HepG2 (cell line): ENCODE results near the gene FOXA1. TPM values are rescaled to one million over a fixed set of nuclear protein-coding genes. Genes with fewer than 3 reads are reported as not detected.

Experiments used
- FIP1L1 ChIP-seq: fragments of 200-400 bp; formaldehyde crosslinking; IDR thresholded peaks from 2 replicates; pipeline ENCODE4 v1.6.1; 2018; ENCODE audit warnings: low read depth, mild to moderate bottlenecking, low read length, moderate library complexity, borderline replicate concordance; ENCODE audit not compliant: insufficient read depth
- NCOR1 ChIP-seq: fragments of 200-600 bp; sonication (generic); IDR thresholded peaks from 2 replicates; pipeline ENCODE4 v1.7.0; 2017; ENCODE audit warnings: antibody characterized with exemption, low read length, borderline replicate concordance
- NR1H2 ChIP-seq: sonication (generic); formaldehyde crosslinking; IDR thresholded peaks from 2 replicates; pipeline ENCODE4 v1.8.1; 2022; ENCODE audit warnings: low read depth, missing genetic modification reagents, borderline replicate concordance
- TBL1XR1 ChIP-seq: fragments of 150-350 bp; IDR thresholded peaks from 2 replicates; pipeline ENCODE4 v1.6.1; 2014; ENCODE audit warnings: borderline replicate concordance, low read length; ENCODE audit not compliant: partially characterized antibody
- TBP ChIP-seq: sonication (generic); formaldehyde crosslinking; IDR thresholded peaks from 2 replicates; pipeline ENCODE4 v1.5.0; 2020; ENCODE audit warnings: missing genetic modification reagents
- TCF7 ChIP-seq: sonication (generic); IDR thresholded peaks from 2 replicates; pipeline ENCODE4 v1.6.1; 2016; ENCODE audit warnings: antibody characterized with exemption, low read depth
- ZBTB20 ChIP-seq: sonication (generic); formaldehyde crosslinking; IDR thresholded peaks from 2 replicates; pipeline ENCODE4 v1.8.1; 2023; ENCODE audit warnings: missing genetic modification reagents, low read depth, mild to moderate bottlenecking, borderline replicate concordance
- ZBTB25 ChIP-seq: IDR thresholded peaks from 2 replicates; pipeline ENCODE4 v1.6.1; 2018; ENCODE audit warnings: missing genetic modification reagents
- ZIK1 ChIP-seq: sonication (generic); formaldehyde crosslinking; IDR thresholded peaks from 2 replicates; pipeline ENCODE4 v1.5.0; 2020; ENCODE audit warnings: mild to moderate bottlenecking, low read depth, missing genetic modification reagents, borderline replicate concordance
- ZNF383 ChIP-seq: sonication (generic); formaldehyde crosslinking; IDR thresholded peaks from 2 replicates; pipeline ENCODE4 v1.4.0; 2020; ENCODE audit warnings: missing genetic modification reagents, mild to moderate bottlenecking, borderline replicate concordance
- ZNF609 ChIP-seq: sonication (generic); formaldehyde crosslinking; IDR thresholded peaks from 2 replicates; pipeline ENCODE4 v1.4.0; 2020; ENCODE audit warnings: mild to moderate bottlenecking, missing genetic modification reagents, borderline replicate concordance
- polyA plus RNA-seq, 8 experiments: library from polyadenylated mRNA; depleted of rRNA in 3 of 8; stranded (reverse) in 7 of 8; unstranded in 1 of 8; fragments of >200 nt; fragmentation: Illumina TruSeq in 4 of 8; extraction: Trizol in 4 of 8; gene quantifications; 2 replicates each; pipeline versions ENCODE4 v1.2.1 to v1.2.3, GENCODE V29; 2011 to 2016; ENCODE audit warnings: low read depth in 4 of 8, missing spikeins in 1 of 8, mixed read lengths in 1 of 8; ENCODE audit not compliant: insufficient read depth in 1 of 8
- total RNA-seq, 5 experiments: library from RNA; depleted of rRNA; stranded (reverse); fragments of >200 nt; fragmentation: Illumina TruSeq; extraction: Trizol; gene quantifications; 2 replicates each; pipeline ENCODE4 v1.2.3, GENCODE V29; 2016; ENCODE audit warnings: low read depth in 1 of 5
- TF ChIP-seq, protein P1 (sequence below): sonication (generic); formaldehyde crosslinking; IDR thresholded peaks from 2 replicates; pipeline ENCODE4 v1.5.0; 2020; ENCODE audit warnings: mild to moderate bottlenecking, missing genetic modification reagents, borderline replicate concordance
- TF ChIP-seq, protein P2 (sequence below): fragments of 450-650 bp; IDR thresholded peaks from 2 replicates; pipeline ENCODE4 v1.6.1; 2017

FOXA1 gene
- total and polyA plus RNA-seq, 2 of the 13 experiments (the other 11 are each of a cell fraction or from before 2014, with no cell fraction given), result 43.4 to 58.6 TPM

GRCh38 chr14:37594971-37595808 lies at the start of gene FOXA1, which contains the start of gene TTC6 (continued):
- TF ChIP-seq, protein P1, sequence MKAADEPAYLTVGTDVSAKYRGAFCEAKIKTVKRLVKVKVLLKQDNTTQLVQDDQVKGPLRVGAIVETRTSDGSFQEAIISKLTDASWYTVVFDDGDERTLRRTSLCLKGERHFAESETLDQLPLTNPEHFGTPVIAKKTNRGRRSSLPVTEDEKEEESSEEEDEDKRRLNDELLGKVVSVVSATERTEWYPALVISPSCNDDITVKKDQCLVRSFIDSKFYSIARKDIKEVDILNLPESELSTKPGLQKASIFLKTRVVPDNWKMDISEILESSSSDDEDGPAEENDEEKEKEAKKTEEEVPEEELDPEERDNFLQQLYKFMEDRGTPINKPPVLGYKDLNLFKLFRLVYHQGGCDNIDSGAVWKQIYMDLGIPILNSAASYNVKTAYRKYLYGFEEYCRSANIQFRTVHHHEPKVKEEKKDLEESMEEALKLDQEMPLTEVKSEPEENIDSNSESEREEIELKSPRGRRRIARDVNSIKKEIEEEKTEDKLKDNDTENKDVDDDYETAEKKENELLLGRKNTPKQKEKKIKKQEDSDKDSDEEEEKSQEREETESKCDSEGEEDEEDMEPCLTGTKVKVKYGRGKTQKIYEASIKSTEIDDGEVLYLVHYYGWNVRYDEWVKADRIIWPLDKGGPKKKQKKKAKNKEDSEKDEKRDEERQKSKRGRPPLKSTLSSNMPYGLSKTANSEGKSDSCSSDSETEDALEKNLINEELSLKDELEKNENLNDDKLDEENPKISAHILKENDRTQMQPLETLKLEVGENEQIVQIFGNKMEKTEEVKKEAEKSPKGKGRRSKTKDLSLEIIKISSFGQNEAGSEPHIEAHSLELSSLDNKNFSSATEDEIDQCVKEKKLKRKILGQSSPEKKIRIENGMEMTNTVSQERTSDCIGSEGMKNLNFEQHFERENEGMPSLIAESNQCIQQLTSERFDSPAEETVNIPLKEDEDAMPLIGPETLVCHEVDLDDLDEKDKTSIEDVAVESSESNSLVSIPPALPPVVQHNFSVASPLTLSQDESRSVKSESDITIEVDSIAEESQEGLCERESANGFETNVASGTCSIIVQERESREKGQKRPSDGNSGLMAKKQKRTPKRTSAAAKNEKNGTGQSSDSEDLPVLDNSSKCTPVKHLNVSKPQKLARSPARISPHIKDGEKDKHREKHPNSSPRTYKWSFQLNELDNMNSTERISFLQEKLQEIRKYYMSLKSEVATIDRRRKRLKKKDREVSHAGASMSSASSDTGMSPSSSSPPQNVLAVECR (CRISPR knock-in tag), result no peak; the same call in 1 of the 2 replicates
- no peak; the same call in 1 of the 2 replicates for TF ChIP-seq FIP1L1
- TF ChIP-seq ZNF383 (CRISPR knock-in tag), result no peak
- TF ChIP-seq, protein P2, sequence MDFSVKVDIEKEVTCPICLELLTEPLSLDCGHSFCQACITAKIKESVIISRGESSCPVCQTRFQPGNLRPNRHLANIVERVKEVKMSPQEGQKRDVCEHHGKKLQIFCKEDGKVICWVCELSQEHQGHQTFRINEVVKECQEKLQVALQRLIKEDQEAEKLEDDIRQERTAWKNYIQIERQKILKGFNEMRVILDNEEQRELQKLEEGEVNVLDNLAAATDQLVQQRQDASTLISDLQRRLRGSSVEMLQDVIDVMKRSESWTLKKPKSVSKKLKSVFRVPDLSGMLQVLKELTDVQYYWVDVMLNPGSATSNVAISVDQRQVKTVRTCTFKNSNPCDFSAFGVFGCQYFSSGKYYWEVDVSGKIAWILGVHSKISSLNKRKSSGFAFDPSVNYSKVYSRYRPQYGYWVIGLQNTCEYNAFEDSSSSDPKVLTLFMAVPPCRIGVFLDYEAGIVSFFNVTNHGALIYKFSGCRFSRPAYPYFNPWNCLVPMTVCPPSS, result no peak
- no peak for TF ChIP-seq TBL1XR1
- no peak; the same call in 1 of the 2 replicates for TF ChIP-seq ZNF609 (CRISPR knock-in tag)
- peak; percentile 38; the same call in 1 of the 2 replicates for TF ChIP-seq TCF7
- peak; percentile 48; the same call in 1 of the 2 replicates for TF ChIP-seq ZIK1 (CRISPR knock-in tag)
- no peak for TF ChIP-seq NR1H2
- TF ChIP-seq TBP, result no peak
- 0 out of 2 replicates have a peak, but pooled peaks have one; percentile 9 for TF ChIP-seq NCOR1
- TF ChIP-seq ZBTB20, result no peak; the same call in 1 of the 2 replicates
- peak; percentile 41 for TF ChIP-seq ZBTB25 (CRISPR knock-in tag)
